DLD1 (cell line): Measurements from ENCODE around the gene LSM12.
"Not testable (repeated sequence)": the region's sequence is repeated elsewhere in the genome, so short reads cannot be mapped to it uniquely, and the experiment has no call there.

ENCODE experiments used
- in situ Hi-C: cut with HindIII; loops from 2 replicates; pipeline ENCODE4 v1.10.0; 2017; ENCODE audit warnings: low sequenced_read_pairs

LSM12 gene

DNA sequence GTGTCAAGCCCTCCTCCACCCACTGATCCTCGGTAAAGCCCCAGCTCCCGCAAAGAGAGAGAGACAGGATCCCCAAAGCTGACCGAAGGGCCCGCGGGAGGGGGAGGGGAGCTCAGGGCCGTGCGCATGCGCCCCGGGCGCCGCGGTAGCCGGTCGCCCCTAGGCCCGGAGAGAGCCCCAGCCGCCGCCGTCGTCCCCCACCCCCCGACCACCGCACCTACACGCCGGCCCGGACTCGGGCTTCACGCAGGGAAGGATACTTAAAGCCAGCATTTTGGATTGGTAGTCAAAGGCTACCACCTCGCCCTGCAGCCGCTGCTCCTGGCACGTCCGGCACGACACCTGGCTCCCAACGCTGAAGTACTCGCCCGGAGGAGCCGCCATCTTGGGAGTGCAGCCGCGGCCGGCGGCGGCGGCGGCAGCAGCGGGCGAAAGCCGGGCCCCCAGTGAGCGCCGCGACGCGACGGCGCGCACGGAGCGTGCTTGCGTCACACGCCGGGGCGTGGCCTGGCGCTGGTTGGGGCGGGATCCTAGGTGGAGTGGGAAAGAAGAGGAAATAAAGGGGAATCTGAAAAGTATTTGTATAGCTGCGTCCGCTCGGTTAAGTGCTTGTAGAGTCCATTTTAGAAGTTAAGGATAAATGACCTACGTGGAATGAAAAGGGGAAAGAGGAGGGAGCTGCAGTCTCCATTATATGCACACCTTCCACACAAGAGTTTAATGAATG lies at the start of gene LSM12:
Gene LSM12, minus strand, starts transcription at position 468 of the 727 bp plus-strand sequence. Its CDS starts 84 bp downstream, at position 384.
- in situ Hi-C loops: no loop called here

DNA sequence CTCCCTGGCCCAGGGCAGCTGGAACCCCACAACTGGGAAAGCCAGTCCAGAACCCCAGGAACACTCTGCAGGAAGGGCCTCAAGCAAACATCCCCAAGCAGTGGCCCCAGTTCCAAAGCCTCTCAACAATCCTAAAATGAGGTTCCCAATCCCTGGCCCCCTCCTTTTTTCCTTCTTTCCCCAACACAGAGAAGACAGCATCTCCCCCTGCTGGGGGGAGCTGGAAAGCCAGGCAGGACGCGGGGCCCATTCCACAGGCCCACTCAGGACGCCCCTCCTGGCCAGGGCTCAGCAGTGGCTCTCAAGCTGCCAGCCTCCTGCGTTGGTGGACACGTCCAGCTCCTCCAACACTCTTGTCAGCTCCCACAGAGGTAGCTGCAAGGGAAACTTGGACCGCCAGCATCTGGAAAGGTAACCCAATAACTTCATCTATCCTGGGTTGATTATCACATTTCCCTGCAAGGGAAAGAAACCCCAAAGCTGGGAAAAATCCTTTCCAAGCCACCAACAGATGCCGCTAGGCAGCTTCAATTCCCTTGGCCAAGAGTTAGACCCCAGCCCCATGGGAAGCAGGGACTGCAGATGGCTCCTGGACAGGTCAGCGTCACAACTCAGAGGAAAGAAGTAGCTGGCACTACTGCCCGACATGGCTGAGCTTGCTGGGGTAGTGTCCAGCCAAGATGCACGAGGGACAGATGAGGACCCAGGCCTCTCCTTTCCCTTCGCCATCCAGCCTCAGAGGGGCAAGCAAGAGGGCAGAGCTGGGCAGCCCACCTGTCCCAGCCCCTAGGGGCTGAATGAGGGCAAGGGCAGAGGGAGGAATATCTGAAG lies 49.3 kb upstream of the LSM12 start:
- in situ Hi-C loops: no loop called here

DNA sequence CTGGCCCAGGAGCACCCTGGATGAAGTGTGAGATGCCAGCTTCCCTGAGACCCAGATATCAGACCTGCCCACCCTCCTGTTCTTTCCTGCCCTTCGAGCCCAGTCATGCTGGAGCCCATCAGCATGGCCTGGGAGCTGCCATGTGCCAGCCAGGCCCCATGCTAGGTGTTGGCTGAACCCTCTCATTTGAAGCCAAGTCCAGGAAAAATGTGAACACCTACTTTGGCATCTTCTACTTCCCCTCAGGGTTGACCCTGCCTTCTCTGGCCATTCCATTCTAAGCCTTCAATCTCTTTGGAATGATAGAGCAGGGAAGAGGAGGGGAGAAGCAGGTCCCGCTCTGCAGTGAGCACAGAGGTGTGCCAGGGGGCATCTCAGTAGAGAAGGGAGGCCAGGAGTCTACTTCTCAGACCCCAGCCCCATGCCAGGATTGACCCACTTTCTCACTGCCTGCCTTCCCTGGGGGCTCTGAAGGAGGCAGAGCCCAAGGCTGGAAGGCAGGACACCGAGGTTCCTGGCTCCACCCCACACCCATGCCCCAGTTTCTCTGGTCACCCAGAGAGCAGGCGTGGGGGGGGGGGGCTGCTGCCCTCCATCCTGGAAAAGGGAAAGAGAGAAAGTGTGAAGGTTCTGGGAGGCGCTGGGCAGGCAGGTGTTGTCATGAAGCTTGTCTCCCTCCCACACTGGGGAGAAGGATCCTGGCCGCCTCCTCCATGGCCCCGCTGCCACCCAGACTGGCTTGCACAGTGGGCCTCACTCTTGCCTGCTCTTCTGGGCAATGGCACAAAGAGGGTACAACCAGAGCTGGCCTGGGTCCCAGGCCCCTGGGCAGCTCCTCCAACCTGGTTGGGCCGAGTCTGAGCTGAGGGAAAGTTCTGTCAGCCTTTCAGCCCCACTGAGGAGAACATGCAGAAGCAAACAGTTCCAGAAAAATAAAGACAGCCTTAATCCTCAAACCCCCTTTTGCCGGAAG lies 47.7 kb upstream of the LSM12 start:
- in situ Hi-C loops: no loop called here

DNA sequence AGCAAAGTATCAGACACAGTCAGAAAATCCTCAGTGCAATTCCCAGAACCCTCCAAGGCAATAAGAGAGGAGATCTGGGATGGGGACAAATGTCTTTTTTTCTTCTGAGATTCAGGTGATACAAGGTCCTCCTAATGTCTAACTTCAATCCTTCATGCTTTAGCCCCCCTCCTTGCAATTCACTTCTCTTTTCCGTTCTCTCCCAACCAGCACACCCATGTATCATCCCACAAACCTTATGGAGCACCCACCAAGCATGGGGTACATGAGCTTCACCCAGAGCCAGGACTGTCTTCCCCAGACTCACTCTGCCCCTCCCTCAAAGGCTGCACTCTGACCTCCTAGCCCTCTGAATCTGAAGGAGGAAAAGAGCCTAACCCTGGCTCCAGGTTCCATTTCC lies 46.9 kb upstream of the LSM12 start:
- in situ Hi-C loops: no loop called here

DNA sequence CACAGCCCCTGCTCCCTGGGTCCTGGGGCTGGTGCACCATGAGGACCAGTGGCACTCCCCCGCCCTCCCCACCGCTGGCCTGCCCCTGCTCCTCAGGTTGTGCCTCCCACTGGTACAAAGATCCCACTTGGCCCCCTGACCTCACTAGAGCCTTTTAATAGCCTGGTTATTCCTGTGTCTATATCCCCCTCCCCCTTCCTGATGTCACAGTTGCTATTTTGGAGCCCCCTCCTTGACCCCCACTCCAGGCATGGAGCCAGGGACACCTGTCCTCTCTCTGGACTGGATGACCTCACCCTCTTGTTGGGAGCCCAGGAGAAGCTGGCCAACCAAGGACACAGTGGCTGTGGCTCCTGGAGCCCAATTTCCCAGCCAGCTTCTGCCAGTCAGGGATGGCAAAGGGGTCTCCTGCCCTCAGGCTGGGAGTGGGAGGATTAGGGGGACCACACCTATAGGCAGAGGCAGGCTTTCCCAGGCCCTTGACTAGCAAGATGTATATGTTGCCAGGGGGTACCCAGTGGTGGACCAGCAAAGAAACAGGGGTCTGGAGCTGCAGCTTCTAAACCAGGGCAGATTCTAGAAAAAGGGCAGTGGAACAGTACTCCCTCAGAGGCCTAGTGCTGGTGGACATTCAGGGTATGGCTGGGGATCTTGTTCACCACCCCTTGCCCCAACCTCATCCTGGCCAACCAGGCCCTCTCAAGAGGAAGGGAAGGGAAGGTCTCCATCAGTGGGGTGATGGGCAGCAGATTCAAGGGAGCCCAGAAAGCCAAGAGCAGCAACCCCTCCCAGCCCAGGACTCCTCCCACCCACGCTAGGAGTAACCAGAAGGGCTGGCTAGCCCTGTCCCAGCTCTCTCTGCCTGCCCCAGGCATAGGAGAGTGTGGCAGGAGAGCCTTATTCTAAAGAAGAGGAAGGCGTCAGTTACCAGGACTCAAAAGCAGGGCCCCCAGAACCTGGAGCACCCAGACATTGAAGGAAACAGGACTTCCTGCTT lies 46.1 kb upstream of the LSM12 start:
- in situ Hi-C loops: no loop called here

DNA sequence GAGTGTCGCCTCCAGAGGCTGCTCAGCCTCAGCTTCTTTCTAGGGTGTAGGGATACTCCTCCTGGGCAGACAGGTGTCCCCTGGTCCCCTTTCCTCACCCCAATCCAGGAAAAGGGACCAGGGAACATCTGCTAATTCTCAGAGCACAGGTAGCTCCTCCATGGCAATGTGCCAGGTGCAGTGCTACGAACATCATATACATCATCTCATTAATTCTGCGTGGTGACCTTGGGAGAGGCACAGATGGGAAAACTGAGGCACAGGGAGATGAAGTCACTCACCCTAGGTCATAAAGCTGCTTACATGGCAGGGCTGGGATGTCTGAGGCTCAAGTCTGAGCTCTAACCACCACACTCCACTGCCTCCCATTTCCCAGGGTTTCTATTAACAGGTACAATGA lies 45.3 kb upstream of the LSM12 start:
- in situ Hi-C loops: no loop called here

DNA sequence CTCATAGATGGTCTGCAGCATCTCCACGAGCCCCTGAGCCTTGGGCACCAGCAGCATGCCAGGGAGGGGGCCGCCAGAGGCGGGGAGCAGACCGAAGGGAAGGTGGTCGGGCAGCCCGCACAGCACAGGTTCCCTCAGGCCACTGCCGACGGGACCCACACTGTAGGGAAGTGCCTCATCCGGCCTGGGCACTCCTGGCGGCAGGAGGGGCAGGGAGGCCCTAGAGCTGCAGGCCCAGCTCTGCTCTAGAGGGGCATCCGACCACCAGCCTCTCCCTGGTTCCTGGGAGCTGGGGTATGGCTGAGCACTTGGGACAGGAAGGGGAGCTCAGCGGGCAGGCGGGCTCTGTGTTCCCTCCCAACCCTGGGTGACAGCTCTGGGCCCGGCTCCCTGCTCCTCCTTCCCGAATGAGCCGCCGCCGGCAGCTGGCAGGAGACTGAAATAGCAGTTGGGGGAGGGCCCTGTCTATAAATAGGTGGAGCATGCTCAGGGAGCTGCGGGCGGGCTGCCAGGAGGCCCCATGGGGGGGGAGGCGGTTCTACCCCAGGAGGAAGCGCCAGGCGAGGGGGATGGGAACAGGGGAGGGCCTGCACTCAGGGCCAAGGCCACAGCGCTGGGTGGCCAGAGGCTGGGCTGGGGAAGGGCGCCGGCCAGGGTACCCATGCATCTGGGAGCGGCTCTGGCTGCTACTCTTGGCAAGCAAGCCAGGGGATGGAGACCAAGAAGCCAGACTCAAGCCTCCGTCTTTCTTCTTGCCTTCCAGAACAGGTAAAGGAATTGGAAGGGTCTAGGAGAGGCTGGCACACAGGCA lies 44.6 kb upstream of the LSM12 start:
- in situ Hi-C loops: no loop called here

DNA sequence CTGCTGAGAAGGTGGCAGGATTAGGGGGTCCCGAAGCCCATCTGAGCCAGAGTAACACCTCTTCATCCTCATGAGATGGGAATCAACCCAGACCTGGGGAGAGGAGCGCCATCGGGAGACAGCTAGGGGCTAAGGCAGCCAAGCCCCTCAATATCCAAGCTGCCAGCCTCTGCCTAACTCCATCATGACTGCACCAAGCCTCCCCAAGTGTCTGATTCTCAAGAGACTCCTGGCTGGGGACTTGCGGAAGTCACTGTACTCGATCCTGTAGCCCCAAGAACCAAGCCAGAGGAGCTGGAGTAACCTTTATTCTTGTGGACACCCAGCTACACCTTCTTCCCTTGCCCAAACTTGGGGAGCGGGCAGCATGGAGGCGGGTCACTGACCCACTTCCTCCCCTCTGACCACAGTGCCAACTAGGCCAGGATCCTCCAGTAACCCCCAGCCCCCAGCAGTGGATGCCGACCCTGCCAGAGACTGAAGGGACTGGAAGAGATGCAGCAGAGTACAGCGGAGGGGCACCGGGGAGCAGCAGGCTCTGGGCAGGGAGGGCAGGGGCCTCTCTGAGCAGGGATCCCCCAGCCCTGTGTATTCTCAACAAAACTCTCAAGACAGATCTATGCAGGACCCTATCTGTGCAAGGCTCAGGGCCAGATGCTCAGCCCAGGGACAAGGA lies 43.7 kb upstream of the LSM12 start:
- in situ Hi-C loops: no loop called here

DNA sequence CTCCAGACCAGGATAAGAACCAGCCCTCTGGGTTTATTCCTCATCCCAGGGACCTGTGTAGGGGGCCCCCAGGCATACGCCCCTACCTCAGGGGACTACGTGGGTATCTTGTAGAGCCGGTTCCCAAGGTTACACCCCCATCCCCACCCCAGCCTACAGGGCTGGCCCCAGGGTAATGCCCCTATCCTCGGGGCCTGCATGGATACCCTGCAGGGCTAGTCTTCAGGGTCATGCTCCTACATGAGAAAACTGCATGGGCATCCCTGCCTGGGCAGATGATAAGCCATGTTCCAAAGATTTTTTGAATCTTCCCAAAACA lies 42.8 kb upstream of the LSM12 start:
- in situ Hi-C loops: no loop called here

DNA sequence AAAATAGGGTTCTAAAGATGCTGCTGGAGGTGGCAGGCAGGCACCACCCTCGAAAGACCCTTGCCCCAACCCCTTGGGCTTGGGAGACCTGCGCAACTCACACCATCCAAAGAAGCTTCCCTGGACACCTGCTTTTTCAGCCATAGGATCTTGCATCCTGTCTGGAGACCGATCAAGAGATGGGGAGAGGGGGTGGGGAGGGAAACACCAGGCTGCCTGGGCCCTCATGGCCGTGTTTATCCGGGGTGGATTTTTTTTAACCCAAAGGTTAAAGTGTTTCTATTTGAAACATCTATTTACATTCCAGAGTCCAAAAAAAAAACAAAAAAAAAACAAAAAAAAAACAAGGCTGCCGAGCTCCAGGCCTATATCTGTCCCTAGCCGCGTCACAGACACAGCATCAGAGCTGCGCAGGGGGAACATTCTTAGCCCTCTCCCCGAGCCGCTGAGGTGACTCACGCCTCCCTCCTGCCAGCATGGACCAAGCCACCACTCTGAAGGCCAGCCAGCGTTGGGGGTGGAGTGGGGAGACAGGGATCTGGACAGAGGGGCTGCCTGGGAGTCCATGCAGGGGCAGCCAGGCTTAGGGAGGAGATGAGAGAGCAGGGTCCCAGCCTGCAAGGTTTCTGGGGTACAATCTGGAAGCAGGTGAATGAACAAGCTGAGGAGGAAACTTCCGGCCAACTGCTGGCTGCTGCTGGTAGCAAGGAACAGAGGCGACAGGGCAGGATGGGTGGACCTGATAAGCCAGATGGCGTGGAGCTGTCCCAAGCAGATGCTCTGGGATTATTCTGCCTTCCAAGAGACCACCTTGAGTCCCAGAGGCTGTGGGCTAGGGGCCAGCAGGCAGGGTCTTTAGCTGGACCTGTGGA lies 42.2 kb upstream of the LSM12 start:
- in situ Hi-C loops: no loop called here

DNA sequence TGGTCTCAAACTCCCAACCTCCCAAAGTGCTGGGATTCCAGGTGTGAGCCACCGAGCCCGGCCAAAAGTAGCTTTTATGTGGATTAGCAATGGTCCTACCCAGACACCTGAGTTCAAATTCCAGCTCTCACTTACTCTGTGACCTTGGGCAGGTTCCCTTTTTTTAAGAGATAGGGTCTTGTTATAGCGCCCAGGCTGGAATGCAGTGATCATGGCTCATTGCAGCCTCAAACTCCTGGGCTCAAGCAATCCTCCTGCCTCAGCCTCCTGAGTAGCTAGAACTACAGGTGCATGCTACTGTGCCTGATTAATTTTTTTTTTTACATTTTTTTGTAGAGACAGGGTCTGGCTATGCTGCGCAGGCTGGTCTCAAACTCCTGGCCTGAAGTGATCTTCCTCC lies 40.3 kb upstream of the LSM12 start:
- in situ Hi-C loops: no loop called here

DNA sequence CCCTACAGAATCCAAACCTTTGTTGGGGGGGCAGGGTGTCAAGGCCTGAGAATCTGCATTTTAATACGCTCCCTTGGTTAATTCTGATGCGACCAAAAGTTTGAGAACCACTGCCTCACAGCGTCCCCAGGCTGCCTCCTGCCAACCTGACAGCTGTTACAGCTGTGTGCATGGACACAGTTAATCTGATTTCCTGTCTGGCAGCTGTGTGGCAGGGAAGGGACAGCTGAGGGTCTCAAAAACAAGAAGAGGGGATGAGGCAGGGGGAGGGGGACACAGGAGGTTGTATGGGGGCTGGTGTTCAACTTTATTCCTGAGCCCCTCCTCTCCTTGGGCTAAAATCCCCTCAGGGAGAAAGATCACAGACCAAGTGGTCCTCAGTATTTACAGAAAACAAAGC lies 39.5 kb upstream of the LSM12 start:
- in situ Hi-C loops: no loop called here

DNA sequence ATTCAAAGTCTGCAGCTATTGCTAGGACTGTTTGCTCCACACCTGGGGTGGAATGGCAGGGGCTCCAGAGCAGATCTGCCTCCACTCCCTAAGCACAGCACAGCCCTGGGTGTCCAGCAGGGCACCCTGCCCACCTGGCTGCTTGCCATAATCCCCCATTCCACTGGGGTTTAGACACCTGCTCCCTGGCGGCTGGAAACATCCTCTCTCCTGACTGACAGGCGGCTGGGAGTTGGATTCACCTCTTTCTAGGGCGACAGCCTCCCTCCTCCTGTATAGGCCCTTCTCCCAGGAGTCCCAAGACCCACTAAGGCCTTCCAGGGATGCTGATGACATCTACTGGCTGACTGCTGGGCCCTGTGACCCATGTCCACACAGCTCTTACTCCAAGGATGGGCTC lies 39.0 kb upstream of the LSM12 start:
- in situ Hi-C loops: no loop called here

DNA sequence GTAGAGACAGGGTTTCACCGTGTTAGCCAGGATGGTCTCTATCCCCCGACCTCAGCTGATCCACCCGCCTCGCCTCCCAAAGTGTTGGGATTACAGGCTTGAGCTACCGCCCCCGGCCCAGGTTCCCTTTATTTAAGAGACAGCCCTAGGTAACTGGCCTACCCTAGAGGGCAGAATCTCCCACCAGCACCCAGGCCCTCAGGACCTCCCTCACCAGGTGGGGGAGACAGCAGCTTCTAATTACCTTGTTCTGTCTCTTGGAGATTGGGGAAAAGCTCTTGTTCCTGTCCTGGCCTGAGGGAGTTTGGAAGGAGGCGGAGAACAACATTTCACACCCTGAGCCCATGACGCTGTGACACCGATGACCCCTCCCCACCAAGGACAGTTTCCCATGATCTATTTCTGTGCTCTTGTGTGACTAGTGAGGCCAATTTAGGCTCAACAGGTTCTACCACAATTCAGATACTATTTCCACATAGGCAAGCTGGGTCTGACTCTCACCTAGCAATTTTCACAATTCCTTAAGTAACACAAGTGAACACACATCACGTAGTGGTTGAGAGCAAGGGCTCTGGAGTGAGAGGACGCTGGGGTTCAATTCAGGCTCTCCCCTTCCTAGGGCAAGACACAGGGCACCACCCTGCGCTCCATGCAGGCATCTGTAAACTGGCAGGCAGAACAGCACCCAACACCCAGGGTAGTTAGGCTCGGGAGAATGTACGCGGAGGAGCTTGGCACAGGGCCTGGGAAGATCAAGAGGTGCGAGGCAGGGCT lies 36.6 kb upstream of the LSM12 start:
- in situ Hi-C loops: no loop called here

DNA sequence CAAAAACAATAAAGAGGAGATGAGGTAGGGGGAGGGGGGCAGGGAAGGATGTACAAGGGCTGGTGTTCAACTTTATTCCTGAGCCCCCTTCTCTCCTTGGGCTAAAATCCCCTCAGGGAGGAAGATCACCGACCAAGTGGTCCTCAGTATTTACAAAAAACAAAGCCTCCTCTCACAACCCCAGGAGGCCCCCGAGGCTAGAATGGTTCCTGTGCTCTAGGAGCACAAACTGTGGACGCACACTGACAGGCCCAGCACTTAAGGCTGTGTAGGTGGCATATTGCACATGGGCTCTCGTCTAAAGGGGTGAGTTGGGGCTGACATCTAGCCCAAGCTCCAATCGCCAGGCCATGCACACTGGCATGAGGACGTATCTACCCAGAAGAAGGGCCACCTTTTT lies 35.4 kb upstream of the LSM12 start:
- in situ Hi-C loops: not testable (repeated sequence)

DNA sequence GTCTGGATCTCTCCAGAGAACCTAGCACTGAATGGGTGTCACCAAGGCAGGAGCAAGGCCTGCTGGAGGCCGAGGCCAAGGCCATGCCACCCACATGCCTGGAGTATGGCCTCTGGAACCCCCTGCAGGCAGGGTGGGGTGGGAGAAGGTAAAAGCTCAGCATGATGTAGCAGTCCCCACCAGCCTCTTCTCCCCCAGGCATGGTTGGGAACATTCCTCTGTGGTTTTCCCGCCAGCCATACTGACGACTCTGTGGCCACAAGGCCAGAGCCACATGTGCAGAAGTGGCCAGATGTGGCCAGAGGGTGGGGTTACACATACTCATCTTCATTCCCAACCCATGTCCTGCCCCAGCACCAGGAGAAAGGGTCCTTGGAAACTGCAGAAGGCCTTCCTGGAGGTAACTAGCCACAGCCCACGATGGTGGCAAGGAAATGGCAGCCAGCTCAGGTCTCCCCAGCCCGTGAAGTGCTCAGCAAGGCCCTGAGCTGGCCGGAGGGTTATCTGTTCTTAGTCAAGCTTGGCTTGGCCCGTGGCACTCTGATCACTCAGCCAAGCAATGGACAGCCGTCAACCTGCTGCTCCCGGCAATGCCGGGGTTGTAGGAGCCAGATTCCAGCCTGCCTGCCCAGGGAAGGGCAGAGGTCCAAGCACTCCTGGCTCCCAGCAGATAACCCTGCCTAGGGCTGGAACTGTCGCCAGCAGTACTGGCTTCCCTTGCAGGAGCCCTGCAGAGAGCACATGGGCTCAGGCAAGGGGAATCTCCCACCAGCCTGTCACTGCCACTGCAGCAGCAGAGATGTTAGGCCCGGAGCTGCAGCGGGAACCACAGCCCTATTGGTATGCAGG lies 30.9 kb upstream of the LSM12 start:
- in situ Hi-C loops: no loop called here
